Endothelial cell of umbilical vein (primary cell): ENCODE data around the gene CACNA2D3. TPM values are rescaled to one million over a fixed set of nuclear protein-coding genes. Genes with fewer than 3 reads are reported as not detected.

Experiments
- BruUV-seq: library from RNA; stranded (reverse); fragments of 400-500 nt; replicated peaks from 2 replicates; lab custom pipeline; 2021; lab: Mats Ljungman, UMichigan
- CTCF ChIA-PET: fragments of 300-600, 350-600 bp; sonication (Branson Sonifier 250); formaldehyde crosslinking; loops from one replicate; lab custom pipeline; 2021; ENCODE audit warnings: antibody characterized with exemption, inconsistent platforms; lab: Charles Lee
- POLR2A ChIA-PET: fragments of 300-600, 350-600 bp; sonication (Branson Sonifier 250); formaldehyde crosslinking; loops from one replicate; lab custom pipeline; 2021; ENCODE audit warnings: antibody characterized with exemption, inconsistent platforms; lab: Charles Lee
- DNase-seq: peaks from one replicate; pipeline ENCODE4 v3.0.0-alpha.2; 2011; ENCODE audit warnings: low read depth, low spot score
- FAIRE-seq: peaks from 2 replicates; lab custom pipeline; 2011; peaks lifted over from hg19 to GRCh38; lab: Jason Lieb, UNC
- H2AFZ ChIP-seq: 2 replicates; pipeline ENCODE4 v1.6.0; 2012; ENCODE audit warnings: low read depth, low read length, control low read depth, inconsistent platforms
- H3K27ac ChIP-seq: 2 replicates; pipeline ENCODE4 v1.5.1; 2011; ENCODE audit warnings: low read depth, mild to moderate bottlenecking, control low read depth, low read length, moderate library complexity; ENCODE audit not compliant: insufficient read depth
- H3K27me3 ChIP-seq, 2 experiments: 2 replicates each; pipeline versions ENCODE4 v1.6.0 to v1.6.1; 2011; ENCODE audit warnings: low read length in 2 of 2, mixed read lengths in 1 of 2; ENCODE audit not compliant: control insufficient read depth in 2 of 2, insufficient read depth in 2 of 2
- H3K36me3 ChIP-seq, 2 experiments: 2 replicates in 1 of 2; 3 replicates in 1 of 2; pipeline ENCODE4 v1.5.1; 2011; ENCODE audit warnings: low read length in 2 of 2, mild to moderate bottlenecking in 1 of 2, moderate library complexity in 1 of 2; ENCODE audit not compliant: control insufficient read depth in 2 of 2, insufficient read depth in 2 of 2; ENCODE audit errors: extremely low read depth in 1 of 2
- H3K4me1 ChIP-seq: 3 replicates; pipeline ENCODE4 v1.5.1; 2011; ENCODE audit warnings: mild to moderate bottlenecking, low read length; ENCODE audit not compliant: control insufficient read depth, insufficient read depth; ENCODE audit errors: extremely low read depth
- H3K4me2 ChIP-seq: 2 replicates; pipeline ENCODE4 v1.6.1; 2011; ENCODE audit warnings: low read length, control low read depth, mixed read lengths; ENCODE audit not compliant: insufficient read depth
- H3K4me3 ChIP-seq, 3 experiments: fragments of 200-600 bp in 1 of 3; sonication (generic), shearing (Covaris generic) in 1 of 3; replicated peaks in 1 of 3; 2 replicates each; pipeline ENCODE4 v1.5.1; 2011 to 2016; ENCODE audit warnings: control low read depth in 3 of 3, low read length in 3 of 3, mild to moderate bottlenecking in 2 of 3, inconsistent platforms in 1 of 3, low read depth in 1 of 3, moderate library complexity in 1 of 3; ENCODE audit not compliant: insufficient read depth in 1 of 3
- H3K79me2 ChIP-seq: 2 replicates; pipeline ENCODE4 v1.6.0; 2012; ENCODE audit warnings: low read length, inconsistent platforms; ENCODE audit not compliant: control insufficient read depth, insufficient read depth
- H3K9ac ChIP-seq: replicated peaks from 2 replicates; pipeline ENCODE3; 2011; ENCODE audit warnings: low read length, control low read depth; ENCODE audit not compliant: insufficient read depth; ENCODE audit errors: extremely low read depth
- H3K9me1 ChIP-seq: replicated peaks from 3 replicates; pipeline ENCODE4 v1.6.0; 2011; ENCODE audit warnings: mild to moderate bottlenecking, low read length; ENCODE audit not compliant: control insufficient read depth, insufficient read depth; ENCODE audit errors: extremely low read depth
- H3K9me3 ChIP-seq: replicated peaks from 2 replicates; pipeline ENCODE4 v1.5.1; 2012; ENCODE audit warnings: low read length, inconsistent platforms; ENCODE audit not compliant: control insufficient read depth, insufficient read depth
- H4K20me1 ChIP-seq: replicated peaks from 2 replicates; pipeline ENCODE3; 2011; ENCODE audit warnings: mild to moderate bottlenecking, low read length; ENCODE audit not compliant: control insufficient read depth, insufficient read depth; ENCODE audit errors: extremely low read depth
- EZH2 ChIP-seq: IDR thresholded peaks from 2 replicates; pipeline ENCODE4 v1.6.1; 2012; ENCODE audit warnings: borderline replicate concordance, low read depth, mild to moderate bottlenecking, moderate library complexity, low read length, inconsistent platforms; ENCODE audit not compliant: severe bottlenecking
- FOS ChIP-seq: IDR thresholded peaks from 2 replicates; pipeline ENCODE4 v1.6.1; 2011; ENCODE audit warnings: mild to moderate bottlenecking, low read length, moderate library complexity, borderline replicate concordance; ENCODE audit not compliant: insufficient read depth
- GATA2 ChIP-seq: IDR thresholded peaks from 2 replicates; pipeline ENCODE4 v1.7.0; 2011; ENCODE audit warnings: low read depth, mild to moderate bottlenecking, moderate library complexity, mixed read lengths, low read length; ENCODE audit not compliant: insufficient read length, insufficient read depth
- JUN ChIP-seq: IDR thresholded peaks from 2 replicates; pipeline ENCODE4 v1.6.1; 2011; ENCODE audit warnings: borderline replicate concordance, low read depth; ENCODE audit not compliant: insufficient read length, insufficient read depth
- MYC ChIP-seq: IDR thresholded peaks from one replicate; pipeline ENCODE4 v1.6.1; 2011; ENCODE audit warnings: mild to moderate bottlenecking, low read depth, low read length
- POLR2A ChIP-seq: IDR thresholded peaks from 2 replicates; pipeline ENCODE4 v1.6.1; 2012; ENCODE audit warnings: low read depth, mild to moderate bottlenecking, control low read depth, low read length
- POLR2AphosphoS5 ChIP-seq: IDR thresholded peaks from 2 replicates; pipeline ENCODE4 v1.6.1; 2012; ENCODE audit warnings: low read depth, mild to moderate bottlenecking, control low read depth, low read length, moderate library complexity; ENCODE audit not compliant: insufficient read depth
- dilution Hi-C: fragments of 300-500 bp; cut with MboI; formaldehyde crosslinking; loops from one replicate; pipeline ENCODE4 v1.15.0; 2019; ENCODE audit warnings: low sequenced_read_pairs; ENCODE audit not compliant: extremely low pct_ligation_motif_present
- intact Hi-C: fragments of 100-400 bp; cut with micrococcal nuclease; formaldehyde crosslinking; loops from one replicate; pipeline ENCODE4 v1.10.0; 2022
- polyA plus RNA-seq, 4 experiments: library from polyadenylated mRNA; depleted of rRNA in 3 of 4; stranded (reverse) in 3 of 4; unstranded in 1 of 4; fragments of >200 nt; gene quantifications; 2 replicates each; pipeline versions ENCODE4 v1.2.1 to v1.2.3, GENCODE V29; 2011 to 2012; ENCODE audit warnings: missing spikeins in 1 of 4
- total RNA-seq: library from RNA; stranded (reverse); gene quantifications from 2 replicates; pipeline ENCODE4 v1.2.3, GENCODE V29; 2021
- TF ChIP-seq, protein P1 (sequence below): IDR thresholded peaks from 2 replicates; pipeline ENCODE4 v1.6.1; 2011; ENCODE audit not compliant: insufficient read depth, insufficient read length
- TF ChIP-seq, protein P2 (sequence below), 2 donors: IDR thresholded peaks; 1 replicate in 1 of 2; 2 replicates in 1 of 2; pipeline ENCODE4 v1.5.1; 2011; ENCODE audit warnings: low read length in 2 of 2, mild to moderate bottlenecking in 2 of 2, moderate library complexity in 2 of 2, control low read depth in 1 of 2, inconsistent platforms in 1 of 2, low read depth in 1 of 2; ENCODE audit not compliant: insufficient read depth in 1 of 2; ENCODE audit errors: extremely low read depth in 1 of 2

Gene CACNA2D3
- total and polyA plus RNA-seq, 2 donors (not counting 3 experiments of a cell fraction or from before 2014, with no cell fraction given), result not detected

DNA sequence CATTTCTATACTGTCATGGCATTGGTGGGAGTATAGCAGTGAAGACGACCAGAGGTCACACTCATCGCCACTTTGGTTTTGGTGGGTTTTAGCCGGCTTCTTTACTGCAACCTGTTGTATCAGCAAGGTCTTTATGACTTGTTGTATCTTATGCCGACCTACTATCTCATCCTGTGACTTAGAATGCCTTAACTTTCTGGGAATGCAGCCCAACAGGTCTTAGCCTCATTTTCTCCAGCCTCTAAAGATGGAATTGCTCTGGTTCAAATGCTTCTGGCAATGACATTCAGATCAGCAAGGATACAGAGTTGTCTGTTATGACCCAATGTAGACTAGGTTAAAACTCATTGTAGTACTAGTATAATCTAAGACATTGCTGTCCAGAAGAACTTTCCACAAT, 860.5 kb downstream of the CACNA2D3 start:
- H3K79me2 ChIP-seq, result no peaks in the 10 kb centered on the region
- H3K27ac ChIP-seq, result no peak overlapping the region
- dilution Hi-C loops (no loop called here), intact Hi-C loops (no loop called here)
- BruUV-seq, result no TSS peak
- no peak for TF ChIP-seq POLR2AphosphoS5
- TF ChIP-seq POLR2A, result no peak
- no peak for TF ChIP-seq FOS
- TF ChIP-seq, protein P1, sequence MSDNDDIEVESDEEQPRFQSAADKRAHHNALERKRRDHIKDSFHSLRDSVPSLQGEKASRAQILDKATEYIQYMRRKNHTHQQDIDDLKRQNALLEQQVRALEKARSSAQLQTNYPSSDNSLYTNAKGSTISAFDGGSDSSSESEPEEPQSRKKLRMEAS, result no peak
- no peak for TF ChIP-seq JUN
- TF ChIP-seq MYC, result no peak
- TF ChIP-seq GATA2, result no peak
- TF ChIP-seq, protein P2, sequence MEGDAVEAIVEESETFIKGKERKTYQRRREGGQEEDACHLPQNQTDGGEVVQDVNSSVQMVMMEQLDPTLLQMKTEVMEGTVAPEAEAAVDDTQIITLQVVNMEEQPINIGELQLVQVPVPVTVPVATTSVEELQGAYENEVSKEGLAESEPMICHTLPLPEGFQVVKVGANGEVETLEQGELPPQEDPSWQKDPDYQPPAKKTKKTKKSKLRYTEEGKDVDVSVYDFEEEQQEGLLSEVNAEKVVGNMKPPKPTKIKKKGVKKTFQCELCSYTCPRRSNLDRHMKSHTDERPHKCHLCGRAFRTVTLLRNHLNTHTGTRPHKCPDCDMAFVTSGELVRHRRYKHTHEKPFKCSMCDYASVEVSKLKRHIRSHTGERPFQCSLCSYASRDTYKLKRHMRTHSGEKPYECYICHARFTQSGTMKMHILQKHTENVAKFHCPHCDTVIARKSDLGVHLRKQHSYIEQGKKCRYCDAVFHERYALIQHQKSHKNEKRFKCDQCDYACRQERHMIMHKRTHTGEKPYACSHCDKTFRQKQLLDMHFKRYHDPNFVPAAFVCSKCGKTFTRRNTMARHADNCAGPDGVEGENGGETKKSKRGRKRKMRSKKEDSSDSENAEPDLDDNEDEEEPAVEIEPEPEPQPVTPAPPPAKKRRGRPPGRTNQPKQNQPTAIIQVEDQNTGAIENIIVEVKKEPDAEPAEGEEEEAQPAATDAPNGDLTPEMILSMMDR (IDR thresholded peaks at IDR 0.05; ENCODE audit: extremely low read depth in 1 of 2, insufficient read depth in 1 of 2, low read depth in 1 of 2, low read length in 2 of 2), result no peak
- TF ChIP-seq EZH2, result no peak
- POLR2A ChIA-PET, result no interaction called here
- H3K36me3 ChIP-seq, result no peaks in the 10 kb centered on the region
- CTCF ChIA-PET, result no interaction called here
- H3K4me2 ChIP-seq, result no peak overlapping the region
- H3K4me1 ChIP-seq, result no peaks in the 10 kb centered on the region
- no peak overlapping the region for H3K9ac ChIP-seq
- no peak overlapping the region for H2AFZ ChIP-seq
- DNase-seq, result no peak
- H3K27me3 ChIP-seq, result no peaks in the 10 kb centered on the region
- H3K9me1 ChIP-seq, result no peaks in the 10 kb centered on the region
- no peak overlapping the region for H3K4me3 ChIP-seq
- no peaks in the 10 kb centered on the region for H4K20me1 ChIP-seq
- no peak for FAIRE-seq
- peaks cover 2% of the 10 kb centered on the region for H3K9me3 ChIP-seq
